ENCODE data around the gene RIMS3. TPM values are rescaled to one million over a fixed set of nuclear protein-coding genes. Genes with fewer than 3 reads are reported as not detected.

The RIMS3 gene
- total RNA-seq, 4 donors from 2014 or later = 0.79 to 2.2 (median 1.7) TPM

- ATAC-seq (ENCODE audit: low FRiP score) (no peak), DNase-seq (ENCODE audit: low spot score) (no peak)
- TF ChIP-seq CTCF (IDR thresholded peaks at IDR 0.05) = no peak
Observed at GRCh38 chr1:40663324-40664166, 1.9 kb downstream of the RIMS3 start.

- ATAC-seq (ENCODE audit: low FRiP score) = no peak
- no peak for TF ChIP-seq CTCF (IDR thresholded peaks at IDR 0.05)
- no peak for DNase-seq (ENCODE audit: low spot score)
Observed at GRCh38 chr1:40662864-40663263, 2.6 kb downstream of the RIMS3 start.

GRCh38 chr1:40662151-40662550, 3.3 kb downstream of the RIMS3 start:
- no peak for DNase-seq (ENCODE audit: low spot score)
- TF ChIP-seq CTCF (IDR thresholded peaks at IDR 0.05) = no peak
- ATAC-seq (ENCODE audit: low FRiP score) = no peak

GRCh38 chr1:40661678-40662077, 3.8 kb downstream of the RIMS3 start:
- no peak for DNase-seq (ENCODE audit: low spot score)
- TF ChIP-seq CTCF (IDR thresholded peaks at IDR 0.05) = no peak
- no peak for ATAC-seq (ENCODE audit: low FRiP score)

- no peak for ATAC-seq (ENCODE audit: low FRiP score)
- TF ChIP-seq CTCF (IDR thresholded peaks at IDR 0.05) = no peak
- no peak for DNase-seq (ENCODE audit: low spot score)
Observed at GRCh38 chr1:40659649-40659947, 5.9 kb downstream of the RIMS3 start.

GRCh38 chr1:40658751-40659648, 6.5 kb downstream of the RIMS3 start:
- DNase-seq (ENCODE audit: low spot score) (no peak), ATAC-seq (ENCODE audit: low FRiP score) (no peak)
- no peak for TF ChIP-seq CTCF (IDR thresholded peaks at IDR 0.05)
